Heart left ventricle (tissue), 16 donors: ENCODE results near the gene SZT2. TPM values are rescaled to one million over a fixed set of nuclear protein-coding genes. Genes with fewer than 3 reads are reported as not detected.
A peak's percentile ranks its signal among the peaks of the same experiment; 100 is the strongest.

Experiments used
- ATAC-seq, 4 donors: fragments of 200-7000 bp; cut with Tn5 transposase; one replicate each; pipeline ENCODE4 v1.9.1; 2020 to 2022; ENCODE audit warnings: moderate library complexity in 4 of 4, mild to moderate bottlenecking in 3 of 4, moderate number of reproducible peaks in 1 of 4
- DNase-seq, 5 donors: peaks; one replicate each; pipeline ENCODE4 v3.0.0-alpha.2; 2020
- H3K27ac ChIP-seq, 12 donors: fragments of 200-600 bp; sonication (generic) in 4 of 12; one replicate each; pipeline versions ENCODE4 v1.5.0 to v1.8.0; 2016 to 2022; ENCODE audit warnings: mild to moderate bottlenecking in 2 of 12
- H3K27me3 ChIP-seq, 9 donors: fragments of 200-600 bp; sonication (generic) in 2 of 9; one replicate each; pipeline versions ENCODE4 v1.5.1 to v1.8.0; 2016 to 2022; ENCODE audit warnings: mild to moderate bottlenecking in 3 of 9
- H3K36me3 ChIP-seq, 9 donors: fragments of 200-600 bp; sonication (generic) in 2 of 9; one replicate each; pipeline versions ENCODE4 v1.5.0 to v1.8.0; 2018 to 2022; ENCODE audit warnings: mild to moderate bottlenecking in 2 of 9
- H3K4me1 ChIP-seq, 12 donors: fragments of 200-600 bp; sonication (generic) in 4 of 12; one replicate each; pipeline versions ENCODE4 v1.5.0 to v1.8.0; 2016 to 2022; ENCODE audit warnings: mild to moderate bottlenecking in 3 of 12
- H3K4me3 ChIP-seq, 12 donors: fragments of 200-600 bp; sonication (generic) in 4 of 12; one replicate each; pipeline versions ENCODE4 v1.5.0 to v1.8.0; 2017 to 2022; ENCODE audit warnings: mild to moderate bottlenecking in 9 of 12, moderate library complexity in 4 of 12
- H3K9me3 ChIP-seq, 12 donors: fragments of 200-600 bp; sonication (generic) in 4 of 12; one replicate each; pipeline versions ENCODE4 v1.5.0 to v1.8.0; 2016 to 2022; ENCODE audit warnings: mild to moderate bottlenecking in 1 of 12
- POLR2A ChIP-seq, 2 donors: fragments of 450-650 bp; IDR thresholded peaks; one replicate each; pipeline ENCODE4 v1.6.1; 2017; ENCODE audit warnings: antibody characterized with exemption in 2 of 2, mild to moderate bottlenecking in 2 of 2, moderate library complexity in 2 of 2
- WGBS, 4 donors: extraction: QIAGEN DNeasy Blood & Tissue Kit in 2 of 4; methylation state at CpG; one replicate each; pipeline versions ENCODE4 v1.1.5 to v1.1.7; 2013 to 2018; 5-methylcytosine and 5-hydroxymethylcytosine counted together
- intact Hi-C, 10 donors: fragments of 100-400 bp; cut with DNase I; formaldehyde crosslinking; loops; one replicate each; pipeline versions ENCODE4 v1.11.1 to v1.14.2; 2022
- polyA plus RNA-seq, 2 donors: library from polyadenylated mRNA; stranded (reverse); fragments of 200-250 nt; gene quantifications; one replicate each; pipeline ENCODE4 v1.2.3, GENCODE V29; 2013
- total RNA-seq, 9 donors: library from RNA; depleted of rRNA in 2 of 9; stranded (reverse); fragments of >200 nt in 2 of 9; fragmentation: NEBNext Ultra II Directional in 3 of 9; extraction: Animal tissue kit (Norgen Biotek cat#: 25700) in 3 of 9; gene quantifications; one replicate each; pipeline versions ENCODE4 v1.1.0 to v1.2.4, GENCODE V29; 2016 to 2023
- TF ChIP-seq, protein P1 (sequence below), 12 donors: fragments of 200-600 bp; sonication (generic) in 4 of 12; IDR thresholded peaks; one replicate each; pipeline versions ENCODE4 v1.5.0 to v1.8.0; 2018 to 2022; ENCODE audit warnings: antibody characterized with exemption in 12 of 12, mild to moderate bottlenecking in 5 of 12
- donor health status: ischemic (EF 13 %, LVEDD 7.1; RV severe dilation, severe dysfunction).
- donor health status: healthy with polysubstance abuse.
- donor health status: DM: no; HTN: yes; CAD: no.
- donor health status: DM: no; HTN: no; CAD: no.
- donor health status: ischemic (EF 25% LVEDD 6.9; RV normal size, moderate dysfunction).
- donor health status: ischemic (EF 25% LVEDD 5.7; RV mildly dilated, moderate dysfunction).
- donor health status: healthy.
- donor health status: DM: yes; HTN: yes; CAD: no.
- donor health status: ischemic (EF 35%, LVEDD 5.7; RV mildly dilated, moderate dysfunction).
- donor health status: nonischemic (EF 11% LVEDD 7.7; RV severe dilation, severe dysfunction).
- donor health status: DM: yes; HTN: yes; CAD: no.
- donor health status: PGD.
- donor health status: ischemic (EF 29% LVEDD 5.4; RV normal size, mild dysfunction).
- donor health status: nonischemic (EF 23%, LVEDD 6.1; RV moderate dilation, normal function).

The SZT2 gene
- total and polyA plus RNA-seq, 11 donors, result 13.1 to 39.7 (median 24.4) TPM

DNA sequence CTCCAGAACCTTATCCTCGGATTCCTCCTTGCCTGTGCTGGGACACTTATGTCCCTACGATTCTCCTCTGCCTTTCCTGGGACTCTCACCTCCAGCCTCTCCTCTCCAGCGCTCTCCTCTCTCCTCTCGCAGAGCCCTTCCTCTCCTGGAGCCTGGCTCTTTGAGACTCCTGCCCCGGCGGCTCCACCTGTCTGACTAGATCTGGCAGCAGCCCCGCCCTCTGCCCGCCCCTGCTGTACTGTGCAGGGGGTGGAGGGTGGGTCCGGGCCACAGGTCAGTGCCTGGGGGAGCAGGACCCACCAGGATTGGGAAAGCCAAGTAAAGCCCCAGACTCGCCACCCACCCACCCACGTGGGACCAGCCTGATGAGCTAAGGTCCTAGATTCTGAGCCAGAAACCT lies 23.5 kb upstream of the SZT2 start:
- DNase-seq (peak in 1 of 5 donors; percentile 34), ATAC-seq (no peak)
- intact Hi-C loops, result loop anchor here in 4 of 10 donors (5.0 kb wide), 2 partner anchors 64 to 129 kb away; partner anchors contain the start of gene TIE1 (in 1 of the 4)
- no peaks in the 10 kb centered on the region for H3K27me3 ChIP-seq
- peaks cover 3 to 49% (median 44%) of the 10 kb centered on the region in 9 donors for H3K36me3 ChIP-seq
- H3K4me1 ChIP-seq, result peaks cover 0 to 32% (median 26%) of the 10 kb centered on the region in 12 donors
- TF ChIP-seq, protein P1, sequence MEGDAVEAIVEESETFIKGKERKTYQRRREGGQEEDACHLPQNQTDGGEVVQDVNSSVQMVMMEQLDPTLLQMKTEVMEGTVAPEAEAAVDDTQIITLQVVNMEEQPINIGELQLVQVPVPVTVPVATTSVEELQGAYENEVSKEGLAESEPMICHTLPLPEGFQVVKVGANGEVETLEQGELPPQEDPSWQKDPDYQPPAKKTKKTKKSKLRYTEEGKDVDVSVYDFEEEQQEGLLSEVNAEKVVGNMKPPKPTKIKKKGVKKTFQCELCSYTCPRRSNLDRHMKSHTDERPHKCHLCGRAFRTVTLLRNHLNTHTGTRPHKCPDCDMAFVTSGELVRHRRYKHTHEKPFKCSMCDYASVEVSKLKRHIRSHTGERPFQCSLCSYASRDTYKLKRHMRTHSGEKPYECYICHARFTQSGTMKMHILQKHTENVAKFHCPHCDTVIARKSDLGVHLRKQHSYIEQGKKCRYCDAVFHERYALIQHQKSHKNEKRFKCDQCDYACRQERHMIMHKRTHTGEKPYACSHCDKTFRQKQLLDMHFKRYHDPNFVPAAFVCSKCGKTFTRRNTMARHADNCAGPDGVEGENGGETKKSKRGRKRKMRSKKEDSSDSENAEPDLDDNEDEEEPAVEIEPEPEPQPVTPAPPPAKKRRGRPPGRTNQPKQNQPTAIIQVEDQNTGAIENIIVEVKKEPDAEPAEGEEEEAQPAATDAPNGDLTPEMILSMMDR (IDR thresholded peaks at IDR 0.05), result no peak
- no peak for TF ChIP-seq POLR2A (IDR thresholded peaks at IDR 0.05)
- peak overlapping the region in 9 of 12 donors; percentile 3 to 99 (median 97) for H3K27ac ChIP-seq
- no peaks in the 10 kb centered on the region for H3K9me3 ChIP-seq
- H3K4me3 ChIP-seq, result peak overlapping the region in 8 of 12 donors; percentile 68 to 97 (median 92)
- 61 to 73% (median 66%) methylated on average over 6 to 11 of the region's 11 CpGs for WGBS, 4 donors

DNA sequence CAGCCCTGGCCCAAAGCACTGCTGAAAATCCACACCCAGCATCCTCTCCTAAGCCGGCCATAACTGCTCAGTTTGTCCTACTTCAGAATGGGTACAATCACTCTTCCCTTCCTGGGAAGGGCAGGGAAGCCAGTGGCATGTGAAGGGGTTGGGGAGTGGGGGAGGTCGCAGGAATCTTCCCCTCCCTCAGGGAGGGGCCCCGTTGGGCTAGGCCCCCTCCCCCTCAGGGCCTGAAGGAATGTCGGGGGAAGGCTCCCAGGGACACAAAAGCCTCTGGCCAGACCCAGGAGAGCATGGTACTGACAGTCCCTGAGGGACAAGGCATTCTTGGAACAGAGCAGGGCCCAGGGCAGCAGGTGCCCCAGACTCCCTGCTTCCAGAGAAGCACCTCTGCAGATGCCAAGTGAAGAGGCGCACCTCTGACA lies 23.1 kb upstream of the SZT2 start:
- ATAC-seq (no peak), DNase-seq (no peak)
- H3K36me3 ChIP-seq, result peaks cover 3 to 45% (median 40%) of the 10 kb centered on the region in 9 donors
- no peaks in the 10 kb centered on the region for H3K27me3 ChIP-seq
- peak overlapping the region; percentile 54 to 97 (median 90) for H3K4me3 ChIP-seq
- H3K27ac ChIP-seq, result peak overlapping the region in 11 of 12 donors; percentile 91 to 99 (median 97)
- no peaks in the 10 kb centered on the region for H3K9me3 ChIP-seq
- 13 to 27% (median 26%) methylated on average over 3 to 5 of the region's 5 CpGs for WGBS, 4 donors
- H3K4me1 ChIP-seq, result peaks cover 0 to 32% (median 26%) of the 10 kb centered on the region in 12 donors
- TF ChIP-seq POLR2A (IDR thresholded peaks at IDR 0.05), result no peak
- TF ChIP-seq, protein P1 (IDR thresholded peaks at IDR 0.05), result no peak
- intact Hi-C loops, result loop anchor here in 4 of 10 donors (5.0 kb wide), 2 partner anchors 64 to 129 kb away; partner anchors contain the start of gene TIE1 (in 1 of the 4)

DNA sequence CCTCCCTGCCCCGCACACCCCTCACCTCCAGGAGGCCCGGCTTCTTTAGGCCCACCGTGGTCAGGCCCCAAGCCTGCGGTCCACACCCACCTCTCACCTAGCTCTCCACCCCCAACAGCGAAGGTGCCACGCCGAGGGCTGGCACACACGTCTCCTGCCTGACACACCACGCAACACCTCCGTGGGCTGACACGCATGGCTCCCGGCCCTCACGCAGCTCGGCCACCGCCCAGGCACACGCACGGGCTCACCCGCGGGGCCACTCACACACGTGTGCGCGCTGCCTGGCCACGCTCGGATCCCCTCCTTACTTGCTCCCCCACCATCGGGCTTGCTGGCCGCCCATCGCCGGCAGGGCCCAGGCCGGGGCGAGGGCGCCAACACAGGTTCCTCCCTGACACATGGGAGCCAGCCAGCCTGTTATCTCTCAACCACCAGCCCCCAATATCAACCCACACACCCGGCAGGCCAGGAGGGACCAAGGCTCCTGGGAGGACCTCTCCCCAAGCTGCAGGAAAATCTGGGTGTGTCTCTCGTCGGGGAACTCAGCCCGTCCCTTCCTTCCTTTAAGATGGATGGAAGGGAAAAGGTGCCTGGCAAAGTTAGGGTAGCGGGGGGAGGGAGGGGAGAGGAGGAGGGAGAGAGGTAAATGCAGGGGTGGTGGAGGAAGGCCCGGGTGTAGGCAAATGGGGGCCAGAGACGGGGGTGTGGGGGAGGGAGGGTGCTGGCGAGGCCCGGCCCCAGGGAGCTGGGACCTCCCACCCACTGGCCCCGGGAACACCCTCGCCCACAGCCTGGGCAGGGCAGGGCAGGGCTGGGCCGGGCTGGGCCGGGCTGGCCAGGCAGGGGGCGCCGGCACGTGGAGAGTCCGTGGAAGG lies 22.4 kb upstream of the SZT2 start:
- WGBS, 4 donors, result 1 to 6% (median 2%) methylated on average over 17 to 48 of the region's 48 CpGs
- TF ChIP-seq POLR2A (IDR thresholded peaks at IDR 0.05), result no peak
- TF ChIP-seq, protein P1 (IDR thresholded peaks at IDR 0.05), result no peak
- peaks cover 3 to 39% (median 33%) of the 10 kb centered on the region in 9 donors for H3K36me3 ChIP-seq
- H3K27ac ChIP-seq, result peak overlapping the region; percentile 91 to 99 (median 97)
- intact Hi-C loops, result loop anchor here in 4 of 10 donors (5.0 kb wide), 2 partner anchors 65 to 130 kb away; partner anchors contain the start of gene TIE1 (in 1 of the 4)
- H3K4me1 ChIP-seq, result peaks cover 0 to 32% (median 26%) of the 10 kb centered on the region in 12 donors
- no peaks in the 10 kb centered on the region for H3K9me3 ChIP-seq
- peak in 3 of 4 donors; percentile 63 to 73 (median 71) for ATAC-seq
- H3K4me3 ChIP-seq, result peak overlapping the region; percentile 54 to 97 (median 90)
- DNase-seq, result peak in 3 of 5 donors; percentile 33 to 70 (median 41)
- H3K27me3 ChIP-seq, result no peaks in the 10 kb centered on the region
